HG02623 (cell line): ENCODE measurements around the gene RABEP1.

Source experiments
- ATAC-seq: cut with Tn5 transposase; IDR thresholded peaks from one replicate; pipeline ENCODE4 v1.9.1; 2021; ENCODE audit warnings: moderate library complexity; ENCODE audit not compliant: unreplicated experiment

RABEP1 gene

GRCh38 chr17:5269241-5269960, 12.7 kb upstream of the RABEP1 start:
- no peak for ATAC-seq

GRCh38 chr17:5272322-5272721, 9.8 kb upstream of the RABEP1 start:
- no peak for ATAC-seq

- peak; percentile 21 for ATAC-seq
These were observed 646 bp downstream of the RABEP1 start for GRCh38 chr17:5282642-5283217.

- ATAC-seq = no peak
These were observed 1.7 kb downstream of the RABEP1 start for GRCh38 chr17:5283571-5284315.

- ATAC-seq = no peak
These were observed 2.6 kb downstream of the RABEP1 start for GRCh38 chr17:5284681-5285080.

GRCh38 chr17:5286846-5287245, 4.8 kb downstream of the RABEP1 start:
- ATAC-seq = no peak

- no peak for ATAC-seq
These were observed 9.7 kb downstream of the RABEP1 start for GRCh38 chr17:5291683-5292350.

GRCh38 chr17:5297245-5297644, 15.2 kb downstream of the RABEP1 start:
- ATAC-seq = no peak

- ATAC-seq = no peak
These were observed 17.3 kb downstream of the RABEP1 start for GRCh38 chr17:5299383-5299782.

GRCh38 chr17:5304636-5305035, 22.6 kb downstream of the RABEP1 start:
- ATAC-seq = no peak

- no peak for ATAC-seq
These were observed 27.8 kb downstream of the RABEP1 start for GRCh38 chr17:5309851-5310250.

GRCh38 chr17:5325851-5326250, 43.8 kb downstream of the RABEP1 start:
- ATAC-seq = no peak

GRCh38 chr17:5329784-5330557, 47.9 kb downstream of the RABEP1 start:
- no peak for ATAC-seq

GRCh38 chr17:5330981-5331380, 48.9 kb downstream of the RABEP1 start:
- ATAC-seq = no peak

- no peak for ATAC-seq
These were observed 49.4 kb downstream of the RABEP1 start for GRCh38 chr17:5331506-5331905.

GRCh38 chr17:5344914-5345313, 62.8 kb downstream of the RABEP1 start:
- no peak for ATAC-seq

- ATAC-seq = no peak
These were observed 70.7 kb downstream of the RABEP1 start for GRCh38 chr17:5352681-5353289.

- no peak for ATAC-seq
These were observed 72.2 kb downstream of the RABEP1 start for GRCh38 chr17:5354310-5354709.

GRCh38 chr17:5354886-5355415, 72.9 kb downstream of the RABEP1 start:
- no peak for ATAC-seq
